PC-3 (cell line): ENCODE results near the gene ABHD14A. TPM values are rescaled to one million over a fixed set of nuclear protein-coding genes. Genes with fewer than 3 reads are reported as not detected.

Source experiments
- ATAC-seq: fragments of 200-7000 bp; cut with Tn5 transposase; 2 replicates; pipeline ENCODE4 v1.9.1; 2020; ENCODE audit warnings: mild to moderate bottlenecking, moderate library complexity
- BruUV-seq: library from RNA; stranded (reverse); fragments of 400-500 nt; replicated peaks from 2 replicates; lab custom pipeline; 2021; lab: Mats Ljungman, UMichigan
- CTCF ChIA-PET: fragments of 300-600 bp; sonication (Branson Sonifier 250); formaldehyde crosslinking; loops from one replicate; lab custom pipeline; 2022; ENCODE audit warnings: antibody characterized with exemption; lab: Charles Lee
- POLR2A ChIA-PET: fragments of 300-600 bp; sonication (Branson Sonifier 250); formaldehyde crosslinking; loops from one replicate; lab custom pipeline; 2022; ENCODE audit warnings: antibody characterized with exemption; ENCODE audit not compliant: unreplicated experiment; lab: Charles Lee
- DNase-seq: peaks from one replicate; pipeline ENCODE4 v3.0.0-alpha.2; 2015
- H2AFZ ChIP-seq: fragments of 300-600 bp; sonication (generic); 2 replicates; pipeline ENCODE4 v1.6.0; 2016; ENCODE audit warnings: antibody characterized with exemption, low read length
- H3F3A ChIP-seq: fragments of 300-600 bp; sonication (generic); one replicate; pipeline ENCODE4 v1.6.0; 2017; ENCODE audit warnings: antibody characterized with exemption, low read length, control low read depth, mild to moderate bottlenecking; ENCODE audit not compliant: unreplicated experiment
- H3K27ac ChIP-seq: fragments of 300-600 bp; sonication (generic); 2 replicates; pipeline ENCODE4 v1.5.1; 2016; ENCODE audit warnings: mild to moderate bottlenecking, low read length
- H3K27me3 ChIP-seq: fragments of 300-600 bp; sonication (generic); 2 replicates; pipeline ENCODE4 v1.6.1; 2016; ENCODE audit warnings: low read length, mixed read lengths
- H3K36me3 ChIP-seq: fragments of 300-600 bp; sonication (generic); 2 replicates; pipeline ENCODE4 v1.6.1; 2016; ENCODE audit warnings: low read depth, mixed run types, low read length, mixed read lengths
- H3K4me1 ChIP-seq: fragments of 300-600 bp; sonication (generic); 2 replicates; pipeline ENCODE4 v1.5.1; 2016; ENCODE audit warnings: low read length; ENCODE audit not compliant: insufficient read depth
- H3K4me2 ChIP-seq: fragments of 300-600 bp; sonication (generic); 2 replicates; pipeline ENCODE4 v1.6.0; 2016; ENCODE audit warnings: low read length
- H3K4me3 ChIP-seq: fragments of 300-600 bp; sonication (generic); 2 replicates; pipeline ENCODE4 v1.5.1; 2016; ENCODE audit warnings: mild to moderate bottlenecking, low read length, mixed read lengths
- H3K79me2 ChIP-seq: fragments of 300-600 bp; sonication (generic); 2 replicates; pipeline ENCODE4 v1.6.1; 2017; ENCODE audit warnings: low read length, mixed read lengths
- H3K9ac ChIP-seq: fragments of 300-600 bp; sonication (generic); 2 replicates; pipeline ENCODE4 v1.6.0; 2016; ENCODE audit warnings: mild to moderate bottlenecking, low read length
- H3K9me2 ChIP-seq: fragments of 300-600 bp; sonication (generic); replicated peaks from 2 replicates; pipeline ENCODE4 v1.6.1; 2016; ENCODE audit warnings: mixed run types, low read length, mixed read lengths
- H3K9me3 ChIP-seq: fragments of 300-600 bp; sonication (generic); 2 replicates; pipeline ENCODE4 v1.6.1; 2016; ENCODE audit warnings: low read length, mixed read lengths
- H4K20me1 ChIP-seq: fragments of 300-600 bp; sonication (generic); 2 replicates; pipeline ENCODE4 v1.6.1; 2016; ENCODE audit warnings: low read length, mixed read lengths
- CTCF ChIP-seq: fragments of 300-600 bp; sonication (generic); conservative IDR thresholded peaks from 2 replicates; pipeline ENCODE4 v1.5.1; 2017; ENCODE audit warnings: antibody characterized with exemption, low read depth, mild to moderate bottlenecking, low read length
- EZH2 ChIP-seq: fragments of 300-600 bp; sonication (generic); IDR thresholded peaks from one replicate; pipeline ENCODE4 v1.6.1; 2017; ENCODE audit warnings: antibody characterized with exemption, mild to moderate bottlenecking, low read length; ENCODE audit not compliant: unreplicated experiment
- EZH2phosphoT487 ChIP-seq: fragments of 300-600 bp; sonication (generic); IDR thresholded peaks from 2 replicates; pipeline ENCODE4 v1.6.1; 2018; ENCODE audit warnings: mild to moderate bottlenecking, antibody characterized with exemption, low read length, borderline replicate concordance
- intact Hi-C: fragments of 100-400 bp; cut with micrococcal nuclease; formaldehyde crosslinking; loops from 2 replicates; pipeline ENCODE4 v1.9.0; 2023
- total RNA-seq: library from RNA; depleted of rRNA; stranded (reverse); fragments of >200 nt; gene quantifications from 2 replicates; pipeline ENCODE4 v1.2.3, GENCODE V29; 2014

Gene ABHD14A
- total RNA-seq, 1 experiment from 2014 or later = 23.4 TPM

GRCh38 chr3:51962854-51963530, 11.9 kb upstream of the ABHD14A start:
- no peak for TF ChIP-seq CTCF
- no peak for TF ChIP-seq EZH2phosphoT487
- no peak for TF ChIP-seq EZH2
- Histone ChIP-seq H3K4me2 (no peak overlapping the region), H3K4me1 (peaks cover 10% of the 10 kb centered on the region), H4K20me1 (no peaks in the 10 kb centered on the region), H3K27ac (no peak overlapping the region), H2AFZ (no peak overlapping the region), H3K9ac (no peak overlapping the region), H3F3A (no peaks in the 10 kb centered on the region), H3K36me3 (no peaks in the 10 kb centered on the region), H3K4me3 (no peak overlapping the region), H3K27me3 (no peaks in the 10 kb centered on the region), H3K79me2 (0 out of 2 replicates have a peak, but pooled peaks cover 2% of the 10 kb centered on the region), H3K9me2 (no peaks in the 10 kb centered on the region), H3K9me3 (no peaks in the 10 kb centered on the region)
- no TSS peak for BruUV-seq
- ATAC-seq (no peak), DNase-seq (no peak)
- CTCF ChIA-PET = no interaction called here
- intact Hi-C loops = no loop called here
- POLR2A ChIA-PET = no interaction called here

GRCh38 chr3:51963951-51964451, 10.9 kb upstream of the ABHD14A start:
- no peak for ATAC-seq
- intact Hi-C loops = no loop called here
- TF ChIP-seq EZH2 (no peak), CTCF (no peak), EZH2phosphoT487 (no peak)
- Histone ChIP-seq H3K27me3 (no peaks in the 10 kb centered on the region), H3K4me1 (peaks cover 12% of the 10 kb centered on the region), H3K9me2 (no peaks in the 10 kb centered on the region), H3K9ac (no peak overlapping the region), H2AFZ (no peak overlapping the region), H3K79me2 (0 out of 2 replicates have a peak, but pooled peaks cover 3% of the 10 kb centered on the region), H3K27ac (no peak overlapping the region), H3K4me2 (no peak overlapping the region), H3F3A (no peaks in the 10 kb centered on the region), H3K4me3 (no peak overlapping the region), H3K9me3 (no peaks in the 10 kb centered on the region), H4K20me1 (no peaks in the 10 kb centered on the region), H3K36me3 (no peaks in the 10 kb centered on the region)
- no TSS peak for BruUV-seq
- no peak for DNase-seq
- CTCF ChIA-PET = no interaction called here
- POLR2A ChIA-PET = no interaction called here

GRCh38 chr3:51964521-51964920, 10.3 kb upstream of the ABHD14A start:
- TF ChIP-seq CTCF = no peak
- TF ChIP-seq EZH2 = no peak
- TF ChIP-seq EZH2phosphoT487 = no peak
- no peak for ATAC-seq
- no TSS peak for BruUV-seq

More at GRCh38 chr3:51964521-51964920, 10.3 kb upstream of the ABHD14A start:
- no peaks in the 10 kb centered on the region for H3K9me2 ChIP-seq
- intact Hi-C loops = no loop called here
- POLR2A ChIA-PET = interaction anchor here (0.7 kb wide), 1 partner anchor 33 kb away, joined by 3 read pairs; no protein-coding TSS in a partner anchor
- H3K27me3 ChIP-seq = no peaks in the 10 kb centered on the region
- H3K4me3 ChIP-seq = no peak overlapping the region
- H3K4me1 ChIP-seq = peaks cover 12% of the 10 kb centered on the region
- no peak overlapping the region for H3K27ac ChIP-seq
- no peaks in the 10 kb centered on the region for H4K20me1 ChIP-seq
- H3K9ac ChIP-seq = no peak overlapping the region
- H3K36me3 ChIP-seq = no peaks in the 10 kb centered on the region
- DNase-seq = no peak
- no peak overlapping the region for H3K4me2 ChIP-seq
- no peaks in the 10 kb centered on the region for H3F3A ChIP-seq
- H2AFZ ChIP-seq = no peak overlapping the region
- H3K79me2 ChIP-seq = 0 out of 2 replicates have a peak, but pooled peaks cover 3% of the 10 kb centered on the region
- CTCF ChIA-PET = no interaction called here
- no peaks in the 10 kb centered on the region for H3K9me3 ChIP-seq
